ENCODE measurements around the gene MOK.

- TF ChIP-seq POLR2A (IDR thresholded peaks at IDR 0.05) = no peak
- TF ChIP-seq EP300 (IDR thresholded peaks at IDR 0.05; ENCODE audit: low read depth) = no peak
- TF ChIP-seq POLR2AphosphoS5 (IDR thresholded peaks at IDR 0.05) = no peak
Measured at GRCh38 chr14:102220031-102220430, 84.9 kb downstream of the MOK start.
